Central memory CD8-positive, alpha-beta T cell (primary cell): Measurements from ENCODE around the gene AGAP4.
"Not testable (repeated sequence)": the region's sequence is repeated elsewhere in the genome, so short reads cannot be mapped to it uniquely, and the experiment has no call there.

ENCODE experiments used
- ATAC-seq: fragments of 150-1000 bp; cut with Tn5 transposase; replicated peaks from 2 replicates; pipeline ENCODE4 v1.10.0; 2022; ENCODE audit warnings: mild to moderate bottlenecking, moderate FRiP score, moderate number of reproducible peaks; ENCODE audit not compliant: poor library complexity, severe bottlenecking; ENCODE audit errors: extremely low read depth
- DNase-seq, 2 donors: peaks; one replicate each; pipeline ENCODE4 v3.0.0; 2021; ENCODE audit warnings: low spot score in 2 of 2
- H3K27ac Mint-ChIP-seq: one replicate; pipeline ENCODE4 v1.8.0; 2022; ENCODE audit warnings: low read depth, mild to moderate bottlenecking, moderate library complexity, mixed read lengths
- H3K27me3 Mint-ChIP-seq: one replicate; pipeline ENCODE4 v1.8.0; 2022; ENCODE audit warnings: mixed read lengths
- H3K36me3 Mint-ChIP-seq: one replicate; pipeline ENCODE4 v1.8.0; 2022; ENCODE audit warnings: mild to moderate bottlenecking, moderate library complexity, mixed read lengths; ENCODE audit not compliant: insufficient read depth
- H3K4me1 Mint-ChIP-seq: one replicate; pipeline ENCODE4 v1.8.0; 2022; ENCODE audit warnings: mixed read lengths
- H3K4me3 Mint-ChIP-seq: one replicate; pipeline ENCODE4 v1.8.0; 2022; ENCODE audit warnings: mild to moderate bottlenecking, moderate library complexity, mixed read lengths
- H3K9me3 Mint-ChIP-seq: one replicate; pipeline ENCODE4 v1.8.0; 2022; ENCODE audit warnings: mixed read lengths

The AGAP4 gene

GRCh38 chr10:45817130-45817859, 30.0 kb downstream of the AGAP4 start:
- H3K36me3 Mint-ChIP-seq: no peaks in the 10 kb centered on the region
- no peak for ATAC-seq
- H3K9me3 Mint-ChIP-seq: no peaks in the 10 kb centered on the region
- H3K4me3 Mint-ChIP-seq: no peak overlapping the region
- no peak overlapping the region for H3K27ac Mint-ChIP-seq
- no peak for DNase-seq
- no peaks in the 10 kb centered on the region for H3K4me1 Mint-ChIP-seq
- H3K27me3 Mint-ChIP-seq: no peaks in the 10 kb centered on the region

- DNase-seq, H3K27me3 Mint-ChIP-seq, H3K4me1 Mint-ChIP-seq, H3K9me3 Mint-ChIP-seq, ATAC-seq, H3K36me3 Mint-ChIP-seq, H3K4me3 Mint-ChIP-seq: not testable (repeated sequence)
- peak overlapping the region; percentile 51 for H3K27ac Mint-ChIP-seq
These were observed 33.2 kb downstream of the AGAP4 start for GRCh38 chr10:45814146-45814545.

GRCh38 chr10:45812959-45813358, 34.3 kb downstream of the AGAP4 start:
- not testable (repeated sequence) for H3K4me1 Mint-ChIP-seq, H3K9me3 Mint-ChIP-seq, ATAC-seq, H3K27me3 Mint-ChIP-seq, H3K4me3 Mint-ChIP-seq, DNase-seq, H3K36me3 Mint-ChIP-seq, H3K27ac Mint-ChIP-seq

- ATAC-seq: no peak
- H3K27me3 Mint-ChIP-seq: peaks cover 21% of the 10 kb centered on the region
- H3K4me3 Mint-ChIP-seq: no peak overlapping the region
- H3K27ac Mint-ChIP-seq: no peak overlapping the region
- no peaks in the 10 kb centered on the region for H3K9me3 Mint-ChIP-seq
- H3K4me1 Mint-ChIP-seq: no peaks in the 10 kb centered on the region
- no peaks in the 10 kb centered on the region for H3K36me3 Mint-ChIP-seq
- DNase-seq: no peak
These were observed 36.2 kb downstream of the AGAP4 start for GRCh38 chr10:45811075-45811474.

GRCh38 chr10:45809837-45810236, 37.5 kb downstream of the AGAP4 start:
- no peaks in the 10 kb centered on the region for H3K36me3 Mint-ChIP-seq
- peaks cover 21% of the 10 kb centered on the region for H3K27me3 Mint-ChIP-seq
- H3K9me3 Mint-ChIP-seq: no peaks in the 10 kb centered on the region
- ATAC-seq: no peak
- no peak overlapping the region for H3K4me3 Mint-ChIP-seq
- H3K27ac Mint-ChIP-seq: no peak overlapping the region
- DNase-seq: no peak
- no peaks in the 10 kb centered on the region for H3K4me1 Mint-ChIP-seq

GRCh38 chr10:45804996-45805395, 42.3 kb downstream of the AGAP4 start:
- H3K4me3 Mint-ChIP-seq, H3K9me3 Mint-ChIP-seq, ATAC-seq, H3K27ac Mint-ChIP-seq, H3K4me1 Mint-ChIP-seq, H3K36me3 Mint-ChIP-seq, DNase-seq: not testable (repeated sequence)
- H3K27me3 Mint-ChIP-seq: peaks cover 21% of the 10 kb centered on the region

GRCh38 chr10:45803060-45804010, 44.0 kb downstream of the AGAP4 start:
- not testable (repeated sequence) for DNase-seq, ATAC-seq, H3K4me1 Mint-ChIP-seq, H3K4me3 Mint-ChIP-seq, H3K27ac Mint-ChIP-seq, H3K36me3 Mint-ChIP-seq, H3K9me3 Mint-ChIP-seq
- H3K27me3 Mint-ChIP-seq: peaks cover 21% of the 10 kb centered on the region

GRCh38 chr10:45794761-45795160, 52.5 kb downstream of the AGAP4 start:
- ATAC-seq, H3K9me3 Mint-ChIP-seq, H3K4me3 Mint-ChIP-seq, H3K4me1 Mint-ChIP-seq, H3K27me3 Mint-ChIP-seq, DNase-seq, H3K27ac Mint-ChIP-seq: not testable (repeated sequence)
- H3K36me3 Mint-ChIP-seq: peaks cover 23% of the 10 kb centered on the region

GRCh38 chr10:45790694-45791426, 56.4 kb downstream of the AGAP4 start:
- not testable (repeated sequence) for ATAC-seq, DNase-seq, H3K4me3 Mint-ChIP-seq, H3K4me1 Mint-ChIP-seq, H3K27ac Mint-ChIP-seq, H3K9me3 Mint-ChIP-seq, H3K27me3 Mint-ChIP-seq
- H3K36me3 Mint-ChIP-seq: peaks cover 40% of the 10 kb centered on the region

- H3K27ac Mint-ChIP-seq, H3K9me3 Mint-ChIP-seq, ATAC-seq, H3K4me1 Mint-ChIP-seq, H3K4me3 Mint-ChIP-seq, DNase-seq, H3K27me3 Mint-ChIP-seq: not testable (repeated sequence)
- peaks cover 41% of the 10 kb centered on the region for H3K36me3 Mint-ChIP-seq
These were observed 57.3 kb downstream of the AGAP4 start for GRCh38 chr10:45789991-45790390.

GRCh38 chr10:45787212-45787741, 60.0 kb downstream of the AGAP4 start:
- not testable (repeated sequence) for H3K27ac Mint-ChIP-seq, H3K4me1 Mint-ChIP-seq, DNase-seq, ATAC-seq, H3K4me3 Mint-ChIP-seq, H3K9me3 Mint-ChIP-seq, H3K27me3 Mint-ChIP-seq
- H3K36me3 Mint-ChIP-seq: peaks cover 31% of the 10 kb centered on the region

- DNase-seq, H3K9me3 Mint-ChIP-seq, H3K27me3 Mint-ChIP-seq, ATAC-seq, H3K4me3 Mint-ChIP-seq, H3K27ac Mint-ChIP-seq, H3K4me1 Mint-ChIP-seq: not testable (repeated sequence)
- H3K36me3 Mint-ChIP-seq: peaks cover 28% of the 10 kb centered on the region
These were observed 61.1 kb downstream of the AGAP4 start for GRCh38 chr10:45786217-45786616.
